ENCODE measurements around the gene NASP.
A peak's percentile ranks its signal among the peaks of the same experiment; 100 is the strongest.

DNA sequence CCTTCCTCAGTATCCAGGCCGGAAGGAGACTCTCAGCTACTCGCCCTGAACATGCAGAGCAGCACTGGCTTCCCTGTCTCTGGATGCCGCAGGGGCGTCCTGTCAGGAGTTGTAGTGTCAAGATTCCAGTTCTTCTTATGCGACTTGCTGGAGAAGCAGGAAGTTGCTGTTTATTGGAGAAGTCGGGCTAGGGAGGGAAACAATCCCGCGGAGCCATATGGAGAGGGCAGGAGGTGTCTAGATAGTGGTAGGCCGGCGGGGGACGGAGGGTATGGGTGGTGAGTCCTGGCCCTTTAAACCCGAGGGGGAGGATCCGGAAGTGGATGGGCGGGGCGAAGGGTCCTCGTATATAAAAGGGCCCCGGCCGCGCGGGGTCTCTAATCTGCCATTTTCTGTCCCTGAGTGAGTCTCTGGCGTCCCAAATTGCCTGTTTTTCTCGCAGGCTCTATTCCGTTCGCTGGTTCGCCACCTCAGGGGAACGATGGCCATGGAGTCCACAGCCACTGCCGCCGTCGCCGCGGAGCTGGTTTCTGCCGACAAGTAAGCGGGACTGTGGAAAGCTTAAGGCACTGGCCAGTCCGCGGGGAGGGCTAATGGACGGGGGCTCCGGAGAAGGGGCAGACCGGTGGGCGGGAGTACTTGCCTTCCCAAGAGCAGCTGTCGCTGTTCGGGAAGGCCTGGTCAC lies at the start of gene NASP:
- TF ChIP-seq, protein P1, sequence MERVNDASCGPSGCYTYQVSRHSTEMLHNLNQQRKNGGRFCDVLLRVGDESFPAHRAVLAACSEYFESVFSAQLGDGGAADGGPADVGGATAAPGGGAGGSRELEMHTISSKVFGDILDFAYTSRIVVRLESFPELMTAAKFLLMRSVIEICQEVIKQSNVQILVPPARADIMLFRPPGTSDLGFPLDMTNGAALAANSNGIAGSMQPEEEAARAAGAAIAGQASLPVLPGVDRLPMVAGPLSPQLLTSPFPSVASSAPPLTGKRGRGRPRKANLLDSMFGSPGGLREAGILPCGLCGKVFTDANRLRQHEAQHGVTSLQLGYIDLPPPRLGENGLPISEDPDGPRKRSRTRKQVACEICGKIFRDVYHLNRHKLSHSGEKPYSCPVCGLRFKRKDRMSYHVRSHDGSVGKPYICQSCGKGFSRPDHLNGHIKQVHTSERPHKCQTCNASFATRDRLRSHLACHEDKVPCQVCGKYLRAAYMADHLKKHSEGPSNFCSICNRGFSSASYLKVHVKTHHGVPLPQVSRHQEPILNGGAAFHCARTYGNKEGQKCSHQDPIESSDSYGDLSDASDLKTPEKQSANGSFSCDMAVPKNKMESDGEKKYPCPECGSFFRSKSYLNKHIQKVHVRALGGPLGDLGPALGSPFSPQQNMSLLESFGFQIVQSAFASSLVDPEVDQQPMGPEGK (CRISPR knock-in tag; IDR thresholded peaks at IDR 0.05) = peak; percentile 81; the same call in 1 of the 2 replicates
- TF ChIP-seq CHCHD3 (CRISPR knock-in tag; IDR thresholded peaks at IDR 0.05) = no peak
- TF ChIP-seq ASH2L (IDR thresholded peaks at IDR 0.05; ENCODE audit: insufficient read length, low read depth, low read length) = peak; percentile 92
- TF ChIP-seq PHF20 (CRISPR knock-in tag; IDR thresholded peaks at IDR 0.05) = peak; percentile 44; the same call in 1 of the 2 replicates
- no peak for TF ChIP-seq YY1 (IDR thresholded peaks at IDR 0.05; ENCODE audit: insufficient read depth, insufficient replicate concordance, low read depth, low read length)
- TF ChIP-seq GABPA (IDR thresholded peaks at IDR 0.05; ENCODE audit: low read depth, low read length) = peak; percentile 58
- TF ChIP-seq GABPA (CRISPR knock-in tag; IDR thresholded peaks at IDR 0.05; ENCODE audit: low read depth) = peak; percentile 90
- TF ChIP-seq, protein P2, sequence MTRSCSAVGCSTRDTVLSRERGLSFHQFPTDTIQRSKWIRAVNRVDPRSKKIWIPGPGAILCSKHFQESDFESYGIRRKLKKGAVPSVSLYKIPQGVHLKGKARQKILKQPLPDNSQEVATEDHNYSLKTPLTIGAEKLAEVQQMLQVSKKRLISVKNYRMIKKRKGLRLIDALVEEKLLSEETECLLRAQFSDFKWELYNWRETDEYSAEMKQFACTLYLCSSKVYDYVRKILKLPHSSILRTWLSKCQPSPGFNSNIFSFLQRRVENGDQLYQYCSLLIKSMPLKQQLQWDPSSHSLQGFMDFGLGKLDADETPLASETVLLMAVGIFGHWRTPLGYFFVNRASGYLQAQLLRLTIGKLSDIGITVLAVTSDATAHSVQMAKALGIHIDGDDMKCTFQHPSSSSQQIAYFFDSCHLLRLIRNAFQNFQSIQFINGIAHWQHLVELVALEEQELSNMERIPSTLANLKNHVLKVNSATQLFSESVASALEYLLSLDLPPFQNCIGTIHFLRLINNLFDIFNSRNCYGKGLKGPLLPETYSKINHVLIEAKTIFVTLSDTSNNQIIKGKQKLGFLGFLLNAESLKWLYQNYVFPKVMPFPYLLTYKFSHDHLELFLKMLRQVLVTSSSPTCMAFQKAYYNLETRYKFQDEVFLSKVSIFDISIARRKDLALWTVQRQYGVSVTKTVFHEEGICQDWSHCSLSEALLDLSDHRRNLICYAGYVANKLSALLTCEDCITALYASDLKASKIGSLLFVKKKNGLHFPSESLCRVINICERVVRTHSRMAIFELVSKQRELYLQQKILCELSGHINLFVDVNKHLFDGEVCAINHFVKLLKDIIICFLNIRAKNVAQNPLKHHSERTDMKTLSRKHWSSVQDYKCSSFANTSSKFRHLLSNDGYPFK (CRISPR knock-in tag; IDR thresholded peaks at IDR 0.05; ENCODE audit: borderline replicate concordance) = peak; percentile 92

Data from HepG2 (cell line).